Measurements from ENCODE around the gene ALOX5AP.

Gene ALOX5AP

DNA sequence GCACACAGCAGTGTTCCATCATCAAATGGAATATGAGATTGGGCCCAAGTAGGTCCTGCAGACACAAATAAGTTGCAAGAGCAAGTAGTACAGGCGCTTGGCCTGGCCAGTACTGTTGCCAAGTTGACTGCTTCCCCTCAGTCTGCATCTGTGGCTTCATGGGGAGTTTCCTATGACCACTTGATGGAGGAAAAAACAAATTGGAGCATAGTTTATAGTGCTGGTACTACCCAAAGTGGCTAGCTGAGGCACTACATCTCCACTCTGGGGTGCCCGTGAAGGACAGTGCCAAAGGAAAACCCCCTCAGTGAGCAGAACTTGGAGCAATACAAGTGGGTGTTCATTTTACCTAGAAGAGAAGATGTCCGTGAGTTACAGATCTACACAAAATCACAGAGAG lies 10.6 kb upstream of the ALOX5AP start:
- Histone ChIP-seq H3K27me3 (ENCODE audit: insufficient read depth, poor library complexity, severe bottlenecking) (no peaks in the 10 kb centered on the region), H3K4me3 (replicated peaks; ENCODE audit: insufficient read depth, low read length) (no peak overlapping the region), H3K27ac (replicated peaks) (no peak overlapping the region)
- no peak for DNase-seq (ENCODE audit: low read depth in 1 of 2, low spot score in 1 of 2)
- TF ChIP-seq, protein P1, sequence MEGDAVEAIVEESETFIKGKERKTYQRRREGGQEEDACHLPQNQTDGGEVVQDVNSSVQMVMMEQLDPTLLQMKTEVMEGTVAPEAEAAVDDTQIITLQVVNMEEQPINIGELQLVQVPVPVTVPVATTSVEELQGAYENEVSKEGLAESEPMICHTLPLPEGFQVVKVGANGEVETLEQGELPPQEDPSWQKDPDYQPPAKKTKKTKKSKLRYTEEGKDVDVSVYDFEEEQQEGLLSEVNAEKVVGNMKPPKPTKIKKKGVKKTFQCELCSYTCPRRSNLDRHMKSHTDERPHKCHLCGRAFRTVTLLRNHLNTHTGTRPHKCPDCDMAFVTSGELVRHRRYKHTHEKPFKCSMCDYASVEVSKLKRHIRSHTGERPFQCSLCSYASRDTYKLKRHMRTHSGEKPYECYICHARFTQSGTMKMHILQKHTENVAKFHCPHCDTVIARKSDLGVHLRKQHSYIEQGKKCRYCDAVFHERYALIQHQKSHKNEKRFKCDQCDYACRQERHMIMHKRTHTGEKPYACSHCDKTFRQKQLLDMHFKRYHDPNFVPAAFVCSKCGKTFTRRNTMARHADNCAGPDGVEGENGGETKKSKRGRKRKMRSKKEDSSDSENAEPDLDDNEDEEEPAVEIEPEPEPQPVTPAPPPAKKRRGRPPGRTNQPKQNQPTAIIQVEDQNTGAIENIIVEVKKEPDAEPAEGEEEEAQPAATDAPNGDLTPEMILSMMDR (IDR thresholded peaks at IDR 0.05; ENCODE audit: insufficient read depth, low read length), result no peak
- TF ChIP-seq POLR2AphosphoS5 (IDR thresholded peaks at IDR 0.05; ENCODE audit: low read depth) (no peak), GABPA (IDR thresholded peaks at IDR 0.05; ENCODE audit: low read depth) (no peak), SPI1 (IDR thresholded peaks at IDR 0.05; ENCODE audit: borderline replicate concordance, low read depth) (no peak)
- TF ChIP-seq, protein P2, sequence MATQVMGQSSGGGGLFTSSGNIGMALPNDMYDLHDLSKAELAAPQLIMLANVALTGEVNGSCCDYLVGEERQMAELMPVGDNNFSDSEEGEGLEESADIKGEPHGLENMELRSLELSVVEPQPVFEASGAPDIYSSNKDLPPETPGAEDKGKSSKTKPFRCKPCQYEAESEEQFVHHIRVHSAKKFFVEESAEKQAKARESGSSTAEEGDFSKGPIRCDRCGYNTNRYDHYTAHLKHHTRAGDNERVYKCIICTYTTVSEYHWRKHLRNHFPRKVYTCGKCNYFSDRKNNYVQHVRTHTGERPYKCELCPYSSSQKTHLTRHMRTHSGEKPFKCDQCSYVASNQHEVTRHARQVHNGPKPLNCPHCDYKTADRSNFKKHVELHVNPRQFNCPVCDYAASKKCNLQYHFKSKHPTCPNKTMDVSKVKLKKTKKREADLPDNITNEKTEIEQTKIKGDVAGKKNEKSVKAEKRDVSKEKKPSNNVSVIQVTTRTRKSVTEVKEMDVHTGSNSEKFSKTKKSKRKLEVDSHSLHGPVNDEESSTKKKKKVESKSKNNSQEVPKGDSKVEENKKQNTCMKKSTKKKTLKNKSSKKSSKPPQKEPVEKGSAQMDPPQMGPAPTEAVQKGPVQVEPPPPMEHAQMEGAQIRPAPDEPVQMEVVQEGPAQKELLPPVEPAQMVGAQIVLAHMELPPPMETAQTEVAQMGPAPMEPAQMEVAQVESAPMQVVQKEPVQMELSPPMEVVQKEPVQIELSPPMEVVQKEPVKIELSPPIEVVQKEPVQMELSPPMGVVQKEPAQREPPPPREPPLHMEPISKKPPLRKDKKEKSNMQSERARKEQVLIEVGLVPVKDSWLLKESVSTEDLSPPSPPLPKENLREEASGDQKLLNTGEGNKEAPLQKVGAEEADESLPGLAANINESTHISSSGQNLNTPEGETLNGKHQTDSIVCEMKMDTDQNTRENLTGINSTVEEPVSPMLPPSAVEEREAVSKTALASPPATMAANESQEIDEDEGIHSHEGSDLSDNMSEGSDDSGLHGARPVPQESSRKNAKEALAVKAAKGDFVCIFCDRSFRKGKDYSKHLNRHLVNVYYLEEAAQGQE (IDR thresholded peaks at IDR 0.05; ENCODE audit: insufficient replicate concordance, low read depth), result no peak

- TF ChIP-seq SPI1 (IDR thresholded peaks at IDR 0.05; ENCODE audit: borderline replicate concordance, low read depth) (no peak), POLR2AphosphoS5 (IDR thresholded peaks at IDR 0.05; ENCODE audit: low read depth) (no peak)
- TF ChIP-seq, protein P2 (IDR thresholded peaks at IDR 0.05; ENCODE audit: insufficient replicate concordance, low read depth), result no peak
- H3K27ac ChIP-seq (replicated peaks), result no peak overlapping the region
- H3K27me3 ChIP-seq (ENCODE audit: insufficient read depth, poor library complexity, severe bottlenecking), result no peaks in the 10 kb centered on the region
- no peak for DNase-seq (ENCODE audit: low read depth in 1 of 2, low spot score in 1 of 2)
- no peak overlapping the region for H3K4me3 ChIP-seq (replicated peaks; ENCODE audit: insufficient read depth, low read length)
Observed at GRCh38 chr13:30725326-30726085, 9.8 kb upstream of the ALOX5AP start.

DNA sequence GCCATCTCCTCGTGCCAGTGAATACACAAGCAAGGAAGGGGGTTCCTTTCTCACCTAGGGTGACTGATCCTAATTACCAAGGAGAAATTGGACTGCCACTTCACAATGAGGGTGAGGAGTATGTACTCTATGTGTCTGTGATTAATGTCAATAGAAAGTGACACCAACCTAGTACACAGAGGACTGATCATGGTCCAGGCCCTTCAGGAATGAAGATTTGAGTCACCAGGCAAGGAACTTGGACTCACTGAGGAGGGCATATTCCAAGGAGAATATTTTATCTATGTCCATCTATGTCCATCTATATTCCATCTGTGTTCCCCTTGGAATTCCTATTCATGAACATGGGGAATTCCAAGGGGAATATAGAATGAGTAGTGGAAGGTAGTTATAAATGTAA lies 9.2 kb upstream of the ALOX5AP start:
- no peak for TF ChIP-seq SPI1 (IDR thresholded peaks at IDR 0.05; ENCODE audit: borderline replicate concordance, low read depth)
- no peak for TF ChIP-seq POLR2AphosphoS5 (IDR thresholded peaks at IDR 0.05; ENCODE audit: low read depth)
- TF ChIP-seq, protein P2 (IDR thresholded peaks at IDR 0.05; ENCODE audit: insufficient replicate concordance, low read depth), result no peak
- TF ChIP-seq, protein P1 (IDR thresholded peaks at IDR 0.05; ENCODE audit: insufficient read depth, low read length), result no peak
- no peak for TF ChIP-seq GABPA (IDR thresholded peaks at IDR 0.05; ENCODE audit: low read depth)
- no peak for DNase-seq (ENCODE audit: low read depth in 1 of 2, low spot score in 1 of 2)
- Histone ChIP-seq H3K4me3 (replicated peaks; ENCODE audit: insufficient read depth, low read length) (no peak overlapping the region), H3K27me3 (ENCODE audit: insufficient read depth, poor library complexity, severe bottlenecking) (no peaks in the 10 kb centered on the region), H3K27ac (replicated peaks) (no peak overlapping the region)
